Glomerular endothelial cell (primary cell): ENCODE results near the gene IL2RA. TPM values are rescaled to one million over a fixed set of nuclear protein-coding genes. Genes with fewer than 3 reads are reported as not detected.
"Not testable (repeated sequence)": the region's sequence is repeated elsewhere in the genome, so short reads cannot be mapped to it uniquely, and the experiment has no call there.

Experiments
- DNase-seq: peaks from one replicate; pipeline ENCODE4 v3.0.0-alpha.2; 2011; ENCODE audit warnings: low read depth, low spot score; ENCODE audit errors: extremely low read depth
- total RNA-seq: library from RNA; depleted of rRNA; stranded (reverse); fragments of >200 nt; gene quantifications from 2 replicates; pipeline ENCODE4 v1.2.3, GENCODE V29; 2015

Gene IL2RA
- total RNA-seq, 1 donor from 2014 or later = not detected

GRCh38 chr10:6018422-6018821 lies 43.7 kb downstream of the IL2RA start:
- no peak for DNase-seq

GRCh38 chr10:6017781-6018354 lies 44.3 kb downstream of the IL2RA start:
- DNase-seq = no peak

GRCh38 chr10:6014241-6014761 lies 47.9 kb downstream of the IL2RA start:
- DNase-seq = peak; percentile 31

- DNase-seq = no peak
Observed at GRCh38 chr10:6013413-6014192, 48.6 kb downstream of the IL2RA start.

- DNase-seq = no peak
Observed at GRCh38 chr10:6012121-6012905, 49.9 kb downstream of the IL2RA start.

- no peak for DNase-seq
Observed at GRCh38 chr10:6011558-6011957, 50.6 kb downstream of the IL2RA start.

GRCh38 chr10:6010569-6010968 lies 51.6 kb downstream of the IL2RA start:
- no peak for DNase-seq

GRCh38 chr10:6009961-6010360 lies 52.2 kb downstream of the IL2RA start:
- DNase-seq = no peak

GRCh38 chr10:6009150-6009549 lies 53.0 kb downstream of the IL2RA start:
- DNase-seq = no peak

- no peak for DNase-seq
Observed at GRCh38 chr10:6008497-6009142, 53.5 kb downstream of the IL2RA start.

- DNase-seq = no peak
Observed at GRCh38 chr10:6006991-6007390, 55.2 kb downstream of the IL2RA start.

GRCh38 chr10:6006546-6006945 lies 55.6 kb downstream of the IL2RA start:
- DNase-seq = no peak

GRCh38 chr10:6005856-6006395 lies 56.2 kb downstream of the IL2RA start:
- no peak for DNase-seq

GRCh38 chr10:6005161-6005804 lies 56.9 kb downstream of the IL2RA start:
- not testable (repeated sequence) for DNase-seq

- DNase-seq = no peak
Observed at GRCh38 chr10:6002809-6003510, 59.2 kb downstream of the IL2RA start.

GRCh38 chr10:5999440-6000165 lies 62.6 kb downstream of the IL2RA start:
- no peak for DNase-seq

GRCh38 chr10:5996696-5997095 lies 65.5 kb downstream of the IL2RA start:
- no peak for DNase-seq

- no peak for DNase-seq
Observed at GRCh38 chr10:5992398-5992797, 69.8 kb downstream of the IL2RA start.

- DNase-seq = no peak
Observed at GRCh38 chr10:5991708-5992107, 70.5 kb downstream of the IL2RA start.
